ENCODE measurements around the gene RAI14.
"Not testable (repeated sequence)": the region's sequence is repeated elsewhere in the genome, so short reads cannot be mapped to it uniquely, and the experiment has no call there.

RAI14 gene

DNA sequence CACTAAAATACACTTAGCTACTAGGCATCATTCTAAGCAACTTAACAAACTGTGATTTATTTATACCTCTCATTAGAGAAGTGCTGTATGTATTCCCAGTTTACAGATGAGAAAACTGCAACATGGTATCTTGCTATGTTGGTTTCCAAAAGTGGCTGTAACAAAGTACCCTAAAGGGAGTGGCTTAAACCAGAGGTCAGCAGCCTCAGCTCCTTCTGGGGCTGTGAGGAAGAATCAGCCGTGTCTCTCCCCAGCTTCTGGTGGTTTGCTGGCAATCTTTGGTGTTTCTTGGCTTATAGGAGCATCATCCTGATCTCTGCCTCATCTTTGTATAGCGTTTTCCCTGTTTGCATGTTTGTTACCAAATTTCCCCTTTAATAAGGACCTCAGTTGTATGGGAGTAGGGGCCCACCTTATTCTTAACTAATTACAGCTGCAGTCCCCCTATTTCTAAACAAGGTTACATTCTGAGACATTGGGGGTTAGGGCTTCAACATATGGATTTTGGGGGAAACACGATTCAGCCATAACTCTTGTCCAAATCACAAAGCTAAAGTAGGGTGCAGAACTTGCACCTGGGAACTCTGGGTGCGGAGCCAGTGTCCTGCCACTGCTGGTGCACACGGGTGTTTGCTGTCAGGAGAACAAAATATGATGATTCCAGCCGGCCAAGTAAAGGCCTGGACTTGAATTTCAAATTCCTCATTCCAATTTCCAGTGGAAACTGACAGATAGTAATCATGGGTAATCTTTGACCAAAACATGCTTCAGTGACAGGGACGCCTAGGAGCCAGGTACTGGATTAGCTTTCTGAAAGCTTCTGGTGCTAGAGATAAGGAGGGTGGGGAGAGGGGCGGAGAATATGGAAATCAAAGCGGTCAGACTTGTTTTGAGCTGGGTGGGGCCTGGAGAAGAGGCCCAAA is 43.3 kb downstream of the RAI14 start:
- DNase-seq (ENCODE audit: low read depth), result no peak

- DNase-seq (ENCODE audit: low read depth), result no peak
These were observed 43.9 kb downstream of the RAI14 start for GRCh38 chr5:34700078-34700452.

DNA sequence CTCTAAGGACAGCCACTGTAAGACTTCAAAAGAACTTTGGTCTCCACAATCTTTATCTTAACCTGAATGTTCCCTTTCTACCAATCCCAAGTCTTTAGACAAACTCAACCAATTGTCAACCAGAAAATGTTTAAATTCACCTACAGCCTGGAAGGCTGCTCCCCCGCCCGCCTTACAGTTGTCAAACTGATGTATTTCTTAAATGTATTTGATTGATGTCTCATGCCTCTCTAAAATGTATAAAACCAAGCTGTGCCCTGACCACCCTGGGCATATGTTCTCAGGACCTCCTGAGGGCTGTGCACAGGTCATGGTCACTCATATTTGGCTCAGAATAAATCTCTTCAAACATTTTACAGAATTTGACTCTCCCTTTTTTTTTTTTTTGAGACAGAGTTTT is 45.3 kb downstream of the RAI14 start:
- not testable (repeated sequence) for DNase-seq (ENCODE audit: low read depth)

DNA sequence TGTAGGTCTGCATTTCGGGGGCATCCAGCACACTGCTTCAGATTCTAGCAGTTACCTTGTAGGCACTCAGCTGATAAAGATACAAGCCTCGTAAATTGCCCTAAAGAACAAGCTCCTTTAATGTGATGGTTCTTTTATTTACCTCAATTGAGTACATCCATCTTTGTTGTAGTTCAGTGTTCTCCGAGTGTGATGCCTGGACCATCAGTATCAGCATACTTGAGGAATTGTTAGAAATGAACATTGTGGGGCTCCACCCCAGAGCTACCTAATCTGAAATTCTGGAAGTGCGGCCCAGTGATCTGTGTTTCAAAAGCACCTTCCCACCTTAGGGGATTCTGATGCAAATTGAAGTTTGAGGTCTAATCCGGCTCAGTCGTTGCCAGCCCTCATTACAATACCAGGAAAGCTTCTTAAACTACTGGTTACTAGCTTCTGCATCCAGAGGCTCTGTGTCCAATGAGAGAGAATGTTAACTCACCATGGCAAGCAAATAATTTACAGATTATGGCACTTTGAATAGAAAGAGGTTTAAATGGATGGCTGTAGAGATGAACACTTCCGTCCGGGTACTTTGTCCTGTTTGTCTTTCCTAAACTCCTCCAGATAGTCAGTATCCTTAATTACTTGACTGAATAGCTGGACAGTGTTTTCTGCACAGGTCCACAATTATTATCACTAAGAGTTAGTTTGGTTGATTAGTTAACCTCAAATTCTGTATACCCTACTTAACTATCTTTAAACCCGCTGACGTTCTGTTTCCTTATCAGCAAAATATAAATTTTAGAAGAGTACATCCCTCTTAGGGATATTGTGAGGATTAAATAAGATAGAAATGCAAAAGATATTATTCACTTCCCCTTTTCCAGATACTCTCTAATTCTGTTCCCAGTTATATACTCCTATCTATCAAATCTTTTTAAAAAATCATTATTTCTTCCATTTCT is 47.9 kb downstream of the RAI14 start:
- DNase-seq (ENCODE audit: low read depth), result no peak

DNA sequence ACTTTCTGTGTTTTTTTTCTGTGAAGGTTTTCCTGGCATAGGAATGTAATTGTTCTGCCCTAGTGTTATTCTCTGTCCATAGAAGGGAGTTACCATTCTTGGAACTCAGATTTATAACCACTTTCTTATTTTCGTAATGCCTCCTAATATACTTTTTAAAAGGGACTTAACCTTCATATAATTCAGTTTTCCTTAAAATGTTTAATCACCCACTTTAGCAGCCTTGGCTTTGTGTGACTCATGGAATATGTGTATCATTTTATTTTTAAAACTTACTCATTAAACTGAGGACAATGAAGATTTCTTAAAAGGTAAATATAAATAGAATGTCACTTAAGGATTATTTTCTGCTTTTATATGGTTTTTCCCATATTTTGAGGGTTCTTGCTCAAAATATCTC is 50.0 kb downstream of the RAI14 start:
- no peak for DNase-seq (ENCODE audit: low read depth)

- DNase-seq (ENCODE audit: low read depth), result no peak
These were observed 51.5 kb downstream of the RAI14 start for GRCh38 chr5:34707451-34708107.

- no peak for DNase-seq (ENCODE audit: low read depth)
These were observed 52.6 kb downstream of the RAI14 start for GRCh38 chr5:34708777-34709176.

DNA sequence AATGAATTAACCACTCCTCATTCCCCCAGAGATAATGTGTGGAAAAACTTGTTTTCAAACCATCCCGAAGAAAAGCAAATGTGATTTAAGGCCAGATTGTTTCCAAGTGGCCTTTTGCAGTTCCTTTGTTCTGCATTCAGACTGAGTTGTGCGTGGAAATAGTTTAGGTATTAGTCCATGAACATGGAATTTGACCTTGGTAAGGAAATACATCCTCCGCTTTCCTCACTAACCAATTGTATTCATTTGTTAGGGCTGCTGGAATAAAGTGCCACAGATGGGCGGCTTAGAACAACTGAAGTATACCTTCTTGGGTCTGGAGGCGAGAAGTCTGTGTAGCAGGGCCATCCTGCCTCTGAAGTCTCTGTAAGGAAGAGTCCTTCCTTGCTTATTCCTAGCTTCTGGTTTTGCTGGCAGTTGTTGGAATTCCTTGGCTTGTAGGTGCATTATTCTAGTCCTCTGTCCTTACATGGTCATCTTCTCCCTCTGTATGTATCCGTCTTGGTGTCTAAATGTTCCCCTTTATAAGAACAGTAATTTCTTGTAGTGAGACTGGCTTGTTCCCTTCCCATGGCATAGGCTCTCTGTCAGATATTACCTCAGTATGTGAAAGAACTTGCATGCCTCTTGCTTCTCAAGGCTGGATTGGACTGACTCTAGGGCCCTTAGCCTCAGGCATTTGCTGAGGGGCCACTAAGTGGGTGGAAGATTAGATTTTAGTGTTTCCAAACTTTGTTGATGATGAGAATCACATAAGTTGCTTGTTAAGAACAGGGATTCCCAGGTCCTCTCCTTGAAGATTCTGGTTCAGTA is 53.9 kb downstream of the RAI14 start:
- DNase-seq (ENCODE audit: low read depth), result no peak

DNA sequence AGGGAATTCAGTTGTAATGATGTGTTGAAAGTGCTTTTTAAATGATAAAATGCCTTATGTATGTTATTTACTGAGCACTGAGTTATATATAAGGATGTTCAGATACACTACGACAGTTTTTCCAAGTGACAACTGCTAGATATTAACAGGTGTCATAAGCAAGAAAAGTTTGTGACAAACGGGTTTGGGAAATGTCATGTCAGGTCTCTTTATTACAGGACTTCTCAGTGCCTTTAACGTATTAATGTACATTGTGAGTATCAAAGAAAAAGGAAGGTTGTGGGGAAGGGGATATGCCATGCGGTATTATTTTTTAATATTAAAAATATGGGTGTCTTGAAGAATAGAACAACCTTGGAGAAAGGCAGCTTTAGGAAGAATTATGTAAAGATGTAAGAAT is 56.4 kb downstream of the RAI14 start:
- no peak for DNase-seq (ENCODE audit: low read depth)

DNA sequence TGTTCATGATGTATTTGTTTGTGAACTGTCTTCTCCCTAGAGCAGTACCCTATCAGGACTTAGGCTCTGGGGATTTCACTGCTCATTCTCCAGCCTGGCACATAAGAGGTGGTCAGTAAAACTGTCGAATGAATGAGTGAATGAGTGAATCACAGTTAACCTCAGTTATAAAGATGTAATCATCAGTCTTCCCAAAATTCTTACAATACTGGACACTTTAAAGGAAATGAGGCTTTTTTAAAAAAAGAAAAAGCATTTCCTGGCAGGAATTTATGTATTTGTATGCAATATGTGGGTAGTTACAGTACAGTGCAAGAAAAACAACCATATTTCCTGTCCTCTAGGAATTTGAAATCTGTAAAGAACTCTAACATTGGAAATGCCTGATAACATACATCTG is 59.6 kb downstream of the RAI14 start:
- no peak for DNase-seq (ENCODE audit: low read depth)

DNA sequence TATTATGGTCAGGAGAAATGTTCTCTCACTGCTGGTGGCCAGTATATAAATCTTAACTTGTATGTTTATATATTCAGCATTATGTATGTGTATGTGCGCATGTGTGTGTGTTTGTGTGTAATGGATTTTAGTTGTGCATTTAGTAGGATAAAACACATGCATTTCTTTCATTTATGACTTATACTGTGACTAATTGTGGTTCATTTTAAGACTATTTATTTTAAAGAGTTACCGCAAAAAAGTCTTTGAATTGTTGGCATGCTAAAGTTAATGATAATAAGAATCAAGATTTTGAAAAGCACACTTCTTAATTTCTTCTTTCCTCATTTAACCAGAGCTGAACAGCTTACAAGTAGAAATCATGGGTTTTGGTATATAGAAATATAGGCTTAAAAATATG is 60.9 kb downstream of the RAI14 start:
- DNase-seq (ENCODE audit: low read depth), result no peak

DNA sequence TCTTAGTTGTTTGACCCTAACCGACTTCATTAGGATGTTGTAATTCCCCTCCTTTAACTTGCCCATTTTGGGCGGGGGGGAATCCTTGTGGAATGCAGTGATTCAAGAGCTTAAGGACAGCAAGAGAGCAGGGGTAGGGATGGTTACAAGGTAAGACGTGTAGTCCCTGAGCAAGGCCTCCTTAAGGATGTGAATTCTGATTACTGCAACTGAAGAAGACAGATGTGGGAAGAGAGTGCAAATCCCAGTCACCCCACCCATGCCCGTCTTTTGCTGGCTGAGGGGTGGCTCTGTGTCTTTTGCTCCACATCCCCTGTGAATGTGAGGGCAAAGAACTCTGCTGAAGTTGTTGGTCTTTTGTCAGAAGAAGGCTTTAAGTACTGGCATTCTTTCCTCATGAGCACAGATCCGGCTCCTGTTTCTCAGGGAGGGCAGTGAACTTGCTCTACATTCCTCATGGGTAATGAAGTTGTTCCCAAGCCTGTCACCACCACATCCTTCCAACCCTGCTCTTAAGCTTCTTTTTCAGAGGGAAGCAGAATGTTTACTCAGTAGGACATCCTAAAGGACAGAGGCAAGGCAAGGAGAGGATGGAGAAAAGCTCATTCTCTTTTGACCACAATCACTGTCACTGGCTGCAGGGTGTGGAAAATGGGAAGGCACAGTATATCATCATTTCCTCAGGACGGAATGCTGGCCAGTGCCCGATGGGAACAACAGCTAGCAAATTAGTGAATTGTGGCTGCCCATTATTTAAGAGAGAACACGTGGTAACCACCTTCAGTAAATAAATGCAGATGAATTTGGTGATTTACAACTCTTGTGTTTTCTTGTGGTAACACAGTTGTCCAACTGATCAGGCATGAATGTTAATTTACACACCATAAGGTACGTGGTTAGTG is 61.5 kb downstream of the RAI14 start:
- DNase-seq (ENCODE audit: low read depth), result no peak

DNA sequence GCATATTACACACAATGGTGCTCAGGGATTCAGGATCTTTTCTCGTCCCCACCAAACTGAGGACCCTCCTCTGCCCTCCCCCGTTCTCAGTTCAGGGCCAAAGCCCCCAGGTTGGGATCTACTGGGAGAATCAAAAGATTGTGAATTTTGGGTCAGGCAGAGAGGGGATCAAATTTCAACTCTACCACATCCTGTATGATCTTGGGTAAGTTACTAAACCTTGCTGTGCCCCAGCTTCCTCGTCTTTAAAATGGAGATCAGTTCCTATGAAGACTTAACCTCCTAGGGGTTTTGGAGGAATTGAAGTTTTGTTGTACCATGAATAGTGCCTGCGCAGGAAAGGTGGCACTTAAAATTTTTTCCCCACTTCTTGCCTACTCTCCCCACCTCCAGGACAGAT is 62.4 kb downstream of the RAI14 start:
- no peak for DNase-seq (ENCODE audit: low read depth)

DNA sequence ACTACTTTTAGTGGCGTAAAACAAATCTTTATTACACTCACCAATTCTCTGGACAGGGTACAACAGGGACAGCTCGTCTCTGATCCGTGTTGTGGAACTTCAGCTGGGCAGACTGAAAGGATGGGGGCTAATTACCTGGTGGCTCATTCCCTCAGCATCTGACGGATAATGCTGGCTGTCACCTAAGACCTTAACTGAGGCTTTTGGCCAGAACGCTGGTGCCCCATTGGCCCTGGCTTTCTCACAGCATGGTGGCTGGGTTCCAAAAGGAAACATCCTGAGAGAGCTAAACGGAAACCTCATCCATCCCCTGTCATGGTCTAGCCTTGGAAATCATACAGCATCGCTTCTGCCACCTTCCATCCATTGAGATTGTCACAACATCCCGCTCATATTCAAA is 62.9 kb downstream of the RAI14 start:
- DNase-seq (ENCODE audit: low read depth), result no peak

DNA sequence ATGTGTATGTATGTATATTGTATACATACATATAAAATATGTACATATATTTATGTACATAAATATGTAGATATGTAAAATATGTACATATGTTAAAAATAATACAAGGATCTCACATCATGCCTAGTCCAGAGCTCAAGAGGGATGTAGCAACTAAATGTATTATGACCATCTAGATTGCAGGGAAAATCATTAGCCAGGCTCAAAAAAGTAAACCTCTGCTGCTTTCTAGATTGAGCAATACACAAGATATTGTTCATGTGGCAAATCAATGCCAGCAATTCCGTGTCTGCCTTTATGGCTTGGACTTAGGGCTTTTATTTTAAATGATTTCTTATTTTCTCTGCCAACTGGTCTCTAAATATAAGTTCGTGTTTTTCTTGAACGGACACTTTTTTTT is 65.2 kb downstream of the RAI14 start:
- DNase-seq (ENCODE audit: low read depth), result no peak

DNA sequence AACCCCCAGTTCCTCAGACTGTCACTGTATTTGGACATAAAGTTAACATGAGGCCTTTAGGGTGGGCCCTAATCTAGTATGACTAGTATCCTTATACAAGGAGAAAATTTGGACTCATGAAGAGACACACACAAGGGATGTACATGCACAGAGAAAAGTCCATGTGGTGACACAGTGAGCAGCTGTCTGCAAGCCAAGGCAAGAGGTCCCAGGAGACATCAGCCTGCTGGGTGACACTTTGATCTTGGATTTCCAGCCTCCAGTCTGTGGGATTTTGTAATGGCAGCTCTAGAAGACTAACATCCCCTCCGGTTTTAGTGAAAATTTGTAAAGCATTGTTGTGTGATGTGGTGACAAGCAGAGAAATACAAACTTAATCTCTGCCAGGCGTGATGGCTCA is 66.1 kb downstream of the RAI14 start:
- DNase-seq (ENCODE audit: low read depth), result no peak

DNA sequence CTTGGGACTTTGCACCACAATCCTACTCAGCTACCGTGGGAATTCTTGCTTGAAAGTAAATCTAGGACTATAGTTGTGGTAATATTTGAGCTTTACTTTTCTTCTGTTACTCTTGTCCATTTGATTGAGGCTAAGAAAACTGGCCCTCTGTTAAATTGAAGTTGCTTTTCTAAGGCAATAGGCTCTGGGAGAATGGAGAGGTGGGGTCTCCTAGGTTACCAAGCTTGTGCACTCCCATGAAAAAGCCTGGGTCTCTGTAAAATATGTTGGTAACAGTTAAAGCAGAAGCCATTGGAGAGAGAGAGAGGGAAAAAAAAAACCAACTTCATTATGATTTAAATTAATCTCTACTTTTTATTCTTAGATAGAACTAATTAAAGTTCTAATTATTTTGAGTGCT is 68.6 kb downstream of the RAI14 start:
- DNase-seq (ENCODE audit: low read depth), result no peak

GRCh38 chr5:34727166-34727749 is 71.1 kb downstream of the RAI14 start:
- DNase-seq (ENCODE audit: low read depth), result not testable (repeated sequence)

DNA sequence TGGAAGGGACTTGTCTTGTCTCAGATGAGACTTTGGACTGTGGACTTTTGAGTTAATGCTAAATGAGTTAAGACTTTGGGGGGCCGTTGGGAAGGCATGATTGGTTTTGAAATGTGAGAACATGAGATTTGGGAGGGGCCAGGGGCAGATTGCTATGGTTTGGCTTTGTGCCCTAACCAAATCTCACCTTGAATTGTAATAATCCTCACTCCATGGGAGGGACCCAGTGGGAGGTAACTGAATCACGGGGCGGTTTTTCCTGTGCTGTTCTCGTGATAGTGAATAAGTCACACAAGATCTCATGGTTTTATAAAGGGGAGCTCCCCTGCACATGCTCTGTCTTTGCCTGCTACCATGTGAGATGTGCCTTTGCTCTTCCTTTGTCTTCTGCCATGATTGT is 72.1 kb downstream of the RAI14 start:
- no peak for DNase-seq (ENCODE audit: low read depth)

Data from stimulated activated CD8-positive, alpha-beta memory T cell treated with anti-CD3 and anti-CD28 coated beads, Interleukin-15, amount 100 ng/mL, for 1 hour (primary cell).